Measurements from ENCODE around the gene PTPRZ1.

Gene PTPRZ1

GRCh38 chr7:122064971-122065370 lies 192.0 kb downstream of the PTPRZ1 start:
- no peak for TF ChIP-seq TEAD4 (IDR thresholded peaks at IDR 0.05)
- TF ChIP-seq RAD21 (IDR thresholded peaks at IDR 0.05; ENCODE audit: low read depth): no peak
- no peak for TF ChIP-seq USF1 (IDR thresholded peaks at IDR 0.05)
- TF ChIP-seq CEBPB (IDR thresholded peaks at IDR 0.05): no peak
- TF ChIP-seq YY1 (IDR thresholded peaks at IDR 0.05; ENCODE audit: low read depth): no peak
- TF ChIP-seq EP300 (IDR thresholded peaks at IDR 0.05; ENCODE audit: borderline replicate concordance): no peak
- TF ChIP-seq TAF1 (IDR thresholded peaks at IDR 0.05; ENCODE audit: low read depth): no peak
- no peak for TF ChIP-seq FOXM1 (IDR thresholded peaks at IDR 0.05; ENCODE audit: borderline replicate concordance, low read depth)
- TF ChIP-seq, protein P1, sequence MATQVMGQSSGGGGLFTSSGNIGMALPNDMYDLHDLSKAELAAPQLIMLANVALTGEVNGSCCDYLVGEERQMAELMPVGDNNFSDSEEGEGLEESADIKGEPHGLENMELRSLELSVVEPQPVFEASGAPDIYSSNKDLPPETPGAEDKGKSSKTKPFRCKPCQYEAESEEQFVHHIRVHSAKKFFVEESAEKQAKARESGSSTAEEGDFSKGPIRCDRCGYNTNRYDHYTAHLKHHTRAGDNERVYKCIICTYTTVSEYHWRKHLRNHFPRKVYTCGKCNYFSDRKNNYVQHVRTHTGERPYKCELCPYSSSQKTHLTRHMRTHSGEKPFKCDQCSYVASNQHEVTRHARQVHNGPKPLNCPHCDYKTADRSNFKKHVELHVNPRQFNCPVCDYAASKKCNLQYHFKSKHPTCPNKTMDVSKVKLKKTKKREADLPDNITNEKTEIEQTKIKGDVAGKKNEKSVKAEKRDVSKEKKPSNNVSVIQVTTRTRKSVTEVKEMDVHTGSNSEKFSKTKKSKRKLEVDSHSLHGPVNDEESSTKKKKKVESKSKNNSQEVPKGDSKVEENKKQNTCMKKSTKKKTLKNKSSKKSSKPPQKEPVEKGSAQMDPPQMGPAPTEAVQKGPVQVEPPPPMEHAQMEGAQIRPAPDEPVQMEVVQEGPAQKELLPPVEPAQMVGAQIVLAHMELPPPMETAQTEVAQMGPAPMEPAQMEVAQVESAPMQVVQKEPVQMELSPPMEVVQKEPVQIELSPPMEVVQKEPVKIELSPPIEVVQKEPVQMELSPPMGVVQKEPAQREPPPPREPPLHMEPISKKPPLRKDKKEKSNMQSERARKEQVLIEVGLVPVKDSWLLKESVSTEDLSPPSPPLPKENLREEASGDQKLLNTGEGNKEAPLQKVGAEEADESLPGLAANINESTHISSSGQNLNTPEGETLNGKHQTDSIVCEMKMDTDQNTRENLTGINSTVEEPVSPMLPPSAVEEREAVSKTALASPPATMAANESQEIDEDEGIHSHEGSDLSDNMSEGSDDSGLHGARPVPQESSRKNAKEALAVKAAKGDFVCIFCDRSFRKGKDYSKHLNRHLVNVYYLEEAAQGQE (IDR thresholded peaks at IDR 0.05; ENCODE audit: low read depth): no peak
- no peak for TF ChIP-seq TCF12 (IDR thresholded peaks at IDR 0.05; ENCODE audit: low read depth)
- TF ChIP-seq NFIC (IDR thresholded peaks at IDR 0.05): no peak
- no peak for TF ChIP-seq ZBTB7A (IDR thresholded peaks at IDR 0.05; ENCODE audit: low read depth)
- no peak for TF ChIP-seq EGR1 (IDR thresholded peaks at IDR 0.05)
- no peak for TF ChIP-seq MAX (IDR thresholded peaks at IDR 0.05)

DNA sequence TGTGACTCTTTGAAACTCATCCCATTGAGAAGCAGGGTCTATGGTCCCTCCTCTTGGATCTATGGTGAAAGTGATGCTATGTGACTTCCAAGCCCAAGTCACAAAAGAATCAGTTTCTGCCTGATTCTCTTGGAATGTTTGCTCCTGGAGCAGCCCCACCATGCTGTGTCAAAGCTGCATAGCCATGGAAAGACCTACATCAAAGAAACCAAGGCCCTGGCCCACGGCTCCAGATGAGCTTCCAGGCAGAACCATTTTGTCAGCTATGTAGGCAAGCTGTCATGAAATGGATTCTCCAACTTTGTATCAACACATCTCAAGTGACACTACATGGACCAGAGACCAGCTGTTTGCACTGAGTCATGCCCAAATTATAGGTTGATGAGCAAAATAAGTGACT lies 194.1 kb downstream of the PTPRZ1 start:
- no peak for TF ChIP-seq YY1 (IDR thresholded peaks at IDR 0.05; ENCODE audit: low read depth)
- TF ChIP-seq ZBTB7A (IDR thresholded peaks at IDR 0.05; ENCODE audit: low read depth): no peak
- no peak for TF ChIP-seq MAX (IDR thresholded peaks at IDR 0.05)
- no peak for TF ChIP-seq TCF12 (IDR thresholded peaks at IDR 0.05; ENCODE audit: low read depth)
- no peak for TF ChIP-seq RAD21 (IDR thresholded peaks at IDR 0.05; ENCODE audit: low read depth)
- TF ChIP-seq TEAD4 (IDR thresholded peaks at IDR 0.05): no peak
- no peak for TF ChIP-seq TAF1 (IDR thresholded peaks at IDR 0.05; ENCODE audit: low read depth)
- no peak for TF ChIP-seq FOXM1 (IDR thresholded peaks at IDR 0.05; ENCODE audit: borderline replicate concordance, low read depth)

- no peak for TF ChIP-seq EP300 (IDR thresholded peaks at IDR 0.05; ENCODE audit: borderline replicate concordance)
- TF ChIP-seq ZBTB7A (IDR thresholded peaks at IDR 0.05; ENCODE audit: low read depth): no peak
- TF ChIP-seq, protein P1 (IDR thresholded peaks at IDR 0.05; ENCODE audit: low read depth): no peak
- TF ChIP-seq EGR1 (IDR thresholded peaks at IDR 0.05): no peak
- no peak for TF ChIP-seq TAF1 (IDR thresholded peaks at IDR 0.05; ENCODE audit: low read depth)
- no peak for TF ChIP-seq NFIC (IDR thresholded peaks at IDR 0.05)
- TF ChIP-seq FOXM1 (IDR thresholded peaks at IDR 0.05; ENCODE audit: borderline replicate concordance, low read depth): no peak
- no peak for TF ChIP-seq TCF12 (IDR thresholded peaks at IDR 0.05; ENCODE audit: low read depth)
- TF ChIP-seq USF1 (IDR thresholded peaks at IDR 0.05): no peak
- no peak for TF ChIP-seq CEBPB (IDR thresholded peaks at IDR 0.05)
- TF ChIP-seq YY1 (IDR thresholded peaks at IDR 0.05; ENCODE audit: low read depth): no peak
Measured at GRCh38 chr7:122068046-122068445, 195.1 kb downstream of the PTPRZ1 start.

GRCh38 chr7:122068999-122069398 lies 196.0 kb downstream of the PTPRZ1 start:
- TF ChIP-seq CREB1 (IDR thresholded peaks at IDR 0.05; ENCODE audit: low read depth) (no peak), CEBPB (IDR thresholded peaks at IDR 0.05) (no peak), MAX (IDR thresholded peaks at IDR 0.05) (no peak), TEAD4 (IDR thresholded peaks at IDR 0.05) (no peak), EP300 (IDR thresholded peaks at IDR 0.05; ENCODE audit: borderline replicate concordance) (no peak), EGR1 (IDR thresholded peaks at IDR 0.05) (no peak), YY1 (IDR thresholded peaks at IDR 0.05; ENCODE audit: low read depth) (no peak), USF1 (IDR thresholded peaks at IDR 0.05) (no peak), FOXM1 (IDR thresholded peaks at IDR 0.05; ENCODE audit: borderline replicate concordance, low read depth) (no peak)
- TF ChIP-seq, protein P1 (IDR thresholded peaks at IDR 0.05; ENCODE audit: low read depth): no peak
